Measurements from ENCODE around the gene PGPEP1.
A peak's percentile ranks its signal among the peaks of the same experiment; 100 is the strongest.
"Not testable (repeated sequence)": the region's sequence is repeated elsewhere in the genome, so short reads cannot be mapped to it uniquely, and the experiment has no call there.

PGPEP1 gene

GRCh38 chr19:18321734-18322102 is 18.7 kb upstream of the PGPEP1 start:
- no peaks in the 10 kb centered on the region for H3K27me3 ChIP-seq (ENCODE audit: insufficient read depth, low read depth, severe bottlenecking)
- DNase-seq: no peak
- H3K9me3 ChIP-seq (ENCODE audit: severe bottlenecking): no peaks in the 10 kb centered on the region
- H3K4me3 ChIP-seq (ENCODE audit: low read depth, low read length): peak overlapping the region; percentile 97
- TF ChIP-seq CTCF (IDR thresholded peaks at IDR 0.05; ENCODE audit: low read depth, low read length): no peak
- peak overlapping the region; percentile 94 for H3K27ac ChIP-seq
- peaks cover 13% of the 10 kb centered on the region for H3K36me3 ChIP-seq

GRCh38 chr19:18322318-18322758 is 18.1 kb upstream of the PGPEP1 start:
- DNase-seq: peak; percentile 77
- Histone ChIP-seq H3K9me3 (ENCODE audit: severe bottlenecking) (no peaks in the 10 kb centered on the region), H3K27ac (peak overlapping the region; percentile 94), H3K4me3 (ENCODE audit: low read depth, low read length) (peak overlapping the region; percentile 97), H3K36me3 (peaks cover 13% of the 10 kb centered on the region), H3K27me3 (ENCODE audit: insufficient read depth, low read depth, severe bottlenecking) (no peaks in the 10 kb centered on the region)
- TF ChIP-seq CTCF (IDR thresholded peaks at IDR 0.05; ENCODE audit: low read depth, low read length): peak; percentile 40

- Histone ChIP-seq H3K27ac (peak within 1 kb of the TSS; percentile 94), H3K27me3 (ENCODE audit: insufficient read depth, low read depth, severe bottlenecking) (no peaks in the 10 kb centered on the region)
- DNase-seq: peak; percentile 99
Observed at GRCh38 chr19:18322759-18323460, 17.5 kb upstream of the PGPEP1 start, which contains the start of gene LSM4. Gene LSM4, minus strand, starts transcription at chr19:18323076. Its CDS starts 56 bp downstream, at chr19:18323020.

GRCh38 chr19:18324373-18324731 is 16.0 kb upstream of the PGPEP1 start:
- H3K36me3 ChIP-seq: peaks cover 13% of the 10 kb centered on the region
- not testable (repeated sequence) for DNase-seq; H3K4me3 ChIP-seq (ENCODE audit: low read depth, low read length); H3K27me3 ChIP-seq (ENCODE audit: insufficient read depth, low read depth, severe bottlenecking); H3K9me3 ChIP-seq (ENCODE audit: severe bottlenecking)
- H3K27ac ChIP-seq: peak overlapping the region; percentile 82

More at GRCh38 chr19:18322759-18323460, 17.5 kb upstream of the PGPEP1 start, which contains the start of gene LSM4:
- TF ChIP-seq CTCF (IDR thresholded peaks at IDR 0.05; ENCODE audit: low read depth, low read length): peak; percentile 64
- Histone ChIP-seq H3K4me3 (ENCODE audit: low read depth, low read length) (peak within 1 kb of the TSS; percentile 97), H3K36me3 (peaks cover 13% of the 10 kb centered on the region), H3K9me3 (ENCODE audit: severe bottlenecking) (no peaks in the 10 kb centered on the region)

GRCh38 chr19:18326772-18327171 is 13.6 kb upstream of the PGPEP1 start:
- no peaks in the 10 kb centered on the region for H3K27me3 ChIP-seq (ENCODE audit: insufficient read depth, low read depth, severe bottlenecking)
- TF ChIP-seq CTCF (IDR thresholded peaks at IDR 0.05; ENCODE audit: low read depth, low read length): no peak

GRCh38 chr19:18328340-18329034 is 11.9 kb upstream of the PGPEP1 start:
- Histone ChIP-seq H3K4me3 (ENCODE audit: low read depth, low read length) (peak overlapping the region; percentile 7), H3K36me3 (no peaks in the 10 kb centered on the region), H3K9me3 (ENCODE audit: severe bottlenecking) (no peaks in the 10 kb centered on the region), H3K27ac (peak overlapping the region; percentile 50; the same call in 1 of the 2 replicates), H3K27me3 (ENCODE audit: insufficient read depth, low read depth, severe bottlenecking) (no peaks in the 10 kb centered on the region)
- DNase-seq: peak; percentile 95
- TF ChIP-seq CTCF (IDR thresholded peaks at IDR 0.05; ENCODE audit: low read depth, low read length): peak; percentile 79

More at GRCh38 chr19:18326772-18327171, 13.6 kb upstream of the PGPEP1 start:
- no peak overlapping the region for H3K4me3 ChIP-seq (ENCODE audit: low read depth, low read length)
- no peaks in the 10 kb centered on the region for H3K9me3 ChIP-seq (ENCODE audit: severe bottlenecking)
- DNase-seq: no peak
- no peaks in the 10 kb centered on the region; the same call in 1 of the 2 replicates for H3K36me3 ChIP-seq
- H3K27ac ChIP-seq: no peak overlapping the region
